NCI-H1436 treated with DMSO at 0.1 percent for 48 hours (cell line): ENCODE results near the gene TRAPPC12.
"Not testable (repeated sequence)": the region's sequence is repeated elsewhere in the genome, so short reads cannot be mapped to it uniquely, and the experiment has no call there.

Experiments
- DNase-seq: peaks from one replicate; lab custom pipeline; 2025; lab: John Stamatoyannopoulos, UW

The TRAPPC12 gene

GRCh38 chr2:3454005-3454404 lies 74.5 kb downstream of the TRAPPC12 start:
- not testable (repeated sequence) for DNase-seq

GRCh38 chr2:3454802-3455201 lies 75.3 kb downstream of the TRAPPC12 start:
- DNase-seq: no peak

GRCh38 chr2:3456125-3456524 lies 76.6 kb downstream of the TRAPPC12 start:
- no peak for DNase-seq

- no peak for DNase-seq
Measured at GRCh38 chr2:3457524-3458395, 78.3 kb downstream of the TRAPPC12 start.

GRCh38 chr2:3458396-3459184 lies 79.1 kb downstream of the TRAPPC12 start:
- DNase-seq: no peak

- DNase-seq: no peak
Measured at GRCh38 chr2:3459185-3460015, 79.9 kb downstream of the TRAPPC12 start.

GRCh38 chr2:3460156-3460555 lies 80.7 kb downstream of the TRAPPC12 start:
- no peak for DNase-seq

GRCh38 chr2:3460831-3461800 lies 81.6 kb downstream of the TRAPPC12 start:
- DNase-seq: no peak

GRCh38 chr2:3461801-3462492 lies 82.5 kb downstream of the TRAPPC12 start:
- no peak for DNase-seq

- DNase-seq: no peak
Measured at GRCh38 chr2:3462493-3463104, 83.1 kb downstream of the TRAPPC12 start.

GRCh38 chr2:3463186-3463835 lies 83.8 kb downstream of the TRAPPC12 start:
- DNase-seq: no peak

GRCh38 chr2:3463944-3464343 lies 84.5 kb downstream of the TRAPPC12 start:
- DNase-seq: no peak

- no peak for DNase-seq
Measured at GRCh38 chr2:3464401-3465005, 85.0 kb downstream of the TRAPPC12 start.

- DNase-seq: no peak
Measured at GRCh38 chr2:3465328-3465727, 85.8 kb downstream of the TRAPPC12 start.

- no peak for DNase-seq
Measured at GRCh38 chr2:3465844-3466481, 86.5 kb downstream of the TRAPPC12 start.

- DNase-seq: no peak
Measured at GRCh38 chr2:3466482-3466863, 87.0 kb downstream of the TRAPPC12 start.

GRCh38 chr2:3466966-3467365 lies 87.5 kb downstream of the TRAPPC12 start:
- DNase-seq: no peak

GRCh38 chr2:3467654-3468053 lies 88.2 kb downstream of the TRAPPC12 start:
- DNase-seq: no peak
